Esophagus squamous epithelium (tissue), 5 donors: ENCODE results near the gene CDH24. TPM values are rescaled to one million over a fixed set of nuclear protein-coding genes. Genes with fewer than 3 reads are reported as not detected.

Experiments
- DNase-seq: peaks from one replicate; lab custom pipeline; 2025; lab: John Stamatoyannopoulos, UW
- H3K27ac ChIP-seq, 4 donors: fragments of 200-600 bp; sonication (generic); one replicate each; pipeline ENCODE4 v1.5.1; 2016 to 2019; ENCODE audit warnings: mild to moderate bottlenecking in 1 of 4
- H3K27me3 ChIP-seq, 4 donors: fragments of 200-600 bp; sonication (generic); 1 replicate in 3 of 4; 2 replicates in 1 of 4; pipeline versions ENCODE4 v1.5.1 to v1.6.0; 2017 to 2021; ENCODE audit warnings: antibody characterized with exemption in 1 of 4
- H3K36me3 ChIP-seq, 3 donors: fragments of 200-600 bp; sonication (generic); one replicate each; pipeline ENCODE4 v1.5.1; 2016 to 2019
- H3K4me1 ChIP-seq, 3 donors: fragments of 200-600 bp; sonication (generic); one replicate each; pipeline ENCODE4 v1.5.1; 2017 to 2019
- H3K4me3 ChIP-seq, 4 donors: fragments of 200-600 bp; sonication (generic); 1 replicate in 3 of 4; 2 replicates in 1 of 4; pipeline ENCODE4 v1.5.1; 2016 to 2019; ENCODE audit warnings: mild to moderate bottlenecking in 2 of 4, moderate library complexity in 1 of 4
- H3K9me3 ChIP-seq, 3 donors: fragments of 200-600 bp; sonication (generic); one replicate each; pipeline ENCODE4 v1.5.1; 2016 to 2019
- CTCF ChIP-seq, 6 experiments: fragments of 450-650 bp in 4 of 6; fragments of 200-600 bp in 2 of 6; sonication (generic) in 2 of 6; IDR thresholded peaks; one replicate each; pipeline ENCODE4 v1.5.1; 2016 to 2019; ENCODE audit warnings: antibody characterized with exemption in 6 of 6, mild to moderate bottlenecking in 4 of 6, moderate library complexity in 4 of 6
- POLR2A ChIP-seq, 4 donors: fragments of 450-650 bp; IDR thresholded peaks; one replicate each; pipeline ENCODE4 v1.6.1; 2017; ENCODE audit warnings: antibody characterized with exemption in 4 of 4, mild to moderate bottlenecking in 4 of 4, moderate library complexity in 3 of 4
- WGBS, 2 donors: methylation state at CpG; one replicate each; pipeline ENCODE4 v1.1.5; 2018; 5-methylcytosine and 5-hydroxymethylcytosine counted together
- intact Hi-C: fragments of 100-400 bp; cut with DNase I; formaldehyde crosslinking; loops from one replicate; pipeline ENCODE4 v1.15.0; 2022
- total RNA-seq, 4 donors: library from RNA; depleted of rRNA; stranded (reverse); fragments of >200 nt; gene quantifications; one replicate each; pipeline ENCODE4 v1.1.0, GENCODE V29; 2016
- donor health status: DM: yes; HTN: yes; CAD: no.

The CDH24 gene
- total RNA-seq, 4 donors from 2014 or later: 3.4 to 6.7 (median 4.8) TPM

- intact Hi-C loops: no loop called here
- TF ChIP-seq POLR2A (IDR thresholded peaks at IDR 0.05): no peak
- no peak for TF ChIP-seq CTCF (IDR thresholded peaks at IDR 0.05)
- Histone ChIP-seq H3K27ac (no peak overlapping the region), H3K9me3 (no peaks in the 10 kb centered on the region), H3K36me3 (peaks cover 0 to 4% (median 0%) of the 10 kb centered on the region in 3 donors), H3K4me1 (no peaks in the 10 kb centered on the region), H3K27me3 (no peaks in the 10 kb centered on the region), H3K4me3 (no peak overlapping the region)
- WGBS, 2 donors: 78 to 86% methylated on average over 6 of the region's 6 CpGs
- DNase-seq: no peak
These were observed 46.8 kb upstream of the CDH24 start for GRCh38 chr14:23104070-23104590.

- intact Hi-C loops: no loop called here
- H3K27me3 ChIP-seq: no peaks in the 10 kb centered on the region
- no peaks in the 10 kb centered on the region for H3K4me1 ChIP-seq
- no peak overlapping the region for H3K4me3 ChIP-seq
- TF ChIP-seq CTCF (IDR thresholded peaks at IDR 0.05) (no peak), POLR2A (IDR thresholded peaks at IDR 0.05) (no peak)
- no peaks in the 10 kb centered on the region for H3K9me3 ChIP-seq
- WGBS, 2 donors: 81 to 92% methylated on average over 4 of the region's 4 CpGs
- peaks cover 0 to 10% (median 0%) of the 10 kb centered on the region in 3 donors for H3K36me3 ChIP-seq
- DNase-seq: no peak
- H3K27ac ChIP-seq: no peak overlapping the region
These were observed 46.3 kb upstream of the CDH24 start for GRCh38 chr14:23103581-23103980.

GRCh38 chr14:23102801-23103200, 45.5 kb upstream of the CDH24 start:
- 74 to 100% methylated on average over 2 of the region's 2 CpGs for WGBS, 2 donors
- intact Hi-C loops: no loop called here

GRCh38 chr14:23101986-23102625, 44.8 kb upstream of the CDH24 start:
- WGBS, 2 donors: 62 to 70% methylated on average over 5 to 7 of the region's 10 CpGs
- intact Hi-C loops: no loop called here
- no peak for TF ChIP-seq CTCF (IDR thresholded peaks at IDR 0.05)
- TF ChIP-seq POLR2A (IDR thresholded peaks at IDR 0.05): no peak
- Histone ChIP-seq H3K4me3 (no peak overlapping the region), H3K27ac (no peak overlapping the region), H3K27me3 (no peaks in the 10 kb centered on the region), H3K4me1 (peaks cover 3 to 10% (median 4%) of the 10 kb centered on the region in 3 donors), H3K36me3 (peaks cover 0 to 21% (median 7%) of the 10 kb centered on the region in 3 donors), H3K9me3 (no peaks in the 10 kb centered on the region)
- DNase-seq: no peak

More at GRCh38 chr14:23102801-23103200, 45.5 kb upstream of the CDH24 start:
- Histone ChIP-seq H3K36me3 (peaks cover 0 to 18% (median 6%) of the 10 kb centered on the region in 3 donors), H3K27me3 (no peaks in the 10 kb centered on the region), H3K9me3 (no peaks in the 10 kb centered on the region), H3K27ac (no peak overlapping the region), H3K4me1 (peaks cover 0 to 3% (median 2%) of the 10 kb centered on the region in 3 donors), H3K4me3 (no peak overlapping the region)
- no peak for DNase-seq
- no peak for TF ChIP-seq POLR2A (IDR thresholded peaks at IDR 0.05)
- no peak for TF ChIP-seq CTCF (IDR thresholded peaks at IDR 0.05)

GRCh38 chr14:23101213-23101970, 44.1 kb upstream of the CDH24 start:
- intact Hi-C loops: no loop called here
- TF ChIP-seq CTCF (IDR thresholded peaks at IDR 0.05): no peak
- TF ChIP-seq POLR2A (IDR thresholded peaks at IDR 0.05): no peak
- WGBS, 2 donors: 72 to 84% methylated on average over 5 of the region's 6 CpGs
- no peaks in the 10 kb centered on the region for H3K9me3 ChIP-seq
- no peak for DNase-seq
- H3K4me3 ChIP-seq: no peak overlapping the region
- no peaks in the 10 kb centered on the region for H3K27me3 ChIP-seq
- peaks cover 0 to 21% (median 7%) of the 10 kb centered on the region in 3 donors for H3K36me3 ChIP-seq
- no peak overlapping the region for H3K27ac ChIP-seq
- peaks cover 8 to 17% (median 10%) of the 10 kb centered on the region in 3 donors for H3K4me1 ChIP-seq
